NCI-H82 treated with DMSO at 0.1 percent for 48 hours (cell line): ENCODE measurements around the gene ZDHHC24.

Experiments
- DNase-seq: peaks from one replicate; lab custom pipeline; 2025; ENCODE audit not compliant: unreplicated experiment; lab: John Stamatoyannopoulos, UW

Gene ZDHHC24

GRCh38 chr11:66567787-66568123 lies 21.9 kb upstream of the ZDHHC24 start:
- DNase-seq, result no peak

- no peak for DNase-seq
Measured at GRCh38 chr11:66566221-66566620, 20.4 kb upstream of the ZDHHC24 start.

- DNase-seq, result no peak
Measured at GRCh38 chr11:66564984-66565383, 19.1 kb upstream of the ZDHHC24 start.

- DNase-seq, result no peak
Measured at GRCh38 chr11:66564538-66564937, 18.7 kb upstream of the ZDHHC24 start.

- DNase-seq, result no peak
Measured at GRCh38 chr11:66563832-66564231, 18.0 kb upstream of the ZDHHC24 start.

GRCh38 chr11:66562907-66563583 lies 17.2 kb upstream of the ZDHHC24 start:
- no peak for DNase-seq

GRCh38 chr11:66562275-66562674 lies 16.4 kb upstream of the ZDHHC24 start:
- DNase-seq, result no peak

- DNase-seq, result no peak
Measured at GRCh38 chr11:66561975-66562248, 16.1 kb upstream of the ZDHHC24 start.

GRCh38 chr11:66561178-66561974 lies 15.5 kb upstream of the ZDHHC24 start:
- no peak for DNase-seq

- DNase-seq, result no peak
Measured at GRCh38 chr11:66559866-66560676, 14.2 kb upstream of the ZDHHC24 start.

- no peak for DNase-seq
Measured at GRCh38 chr11:66559142-66559865, 13.5 kb upstream of the ZDHHC24 start.

- DNase-seq, result no peak
Measured at GRCh38 chr11:66557733-66558326, 12.0 kb upstream of the ZDHHC24 start.

GRCh38 chr11:66556086-66556485 lies 10.2 kb upstream of the ZDHHC24 start:
- no peak for DNase-seq

GRCh38 chr11:66555416-66555815 lies 9.6 kb upstream of the ZDHHC24 start:
- no peak for DNase-seq

GRCh38 chr11:66554602-66555001 lies 8.8 kb upstream of the ZDHHC24 start:
- no peak for DNase-seq

- DNase-seq, result no peak
Measured at GRCh38 chr11:66550887-66551286, 5.0 kb upstream of the ZDHHC24 start.

GRCh38 chr11:66549696-66550095 lies 3.8 kb upstream of the ZDHHC24 start:
- no peak for DNase-seq

- no peak for DNase-seq
Measured at GRCh38 chr11:66548774-66549630, 3.2 kb upstream of the ZDHHC24 start.

- no peak for DNase-seq
Measured at GRCh38 chr11:66548041-66548440, 2.2 kb upstream of the ZDHHC24 start.

GRCh38 chr11:66547662-66548009 lies 1.8 kb upstream of the ZDHHC24 start:
- no peak for DNase-seq
